Liver (tissue), 3 donors: ENCODE measurements around the gene VSX2.

ENCODE experiments used
- REST ChIP-seq: IDR thresholded peaks from 2 replicates; pipeline ENCODE4 v1.6.1; 2016; ENCODE audit warnings: antibody characterized with exemption, mild to moderate bottlenecking
- SP1 ChIP-seq: IDR thresholded peaks from 2 replicates; pipeline ENCODE4 v1.6.1; 2018; ENCODE audit warnings: antibody characterized with exemption, mild to moderate bottlenecking
- TAF1 ChIP-seq: conservative IDR thresholded peaks from 2 replicates; pipeline ENCODE4 v1.6.1; 2016; ENCODE audit warnings: antibody characterized with exemption, mild to moderate bottlenecking
- TF ChIP-seq, protein P1 (sequence below): fragments of 150-350 bp; IDR thresholded peaks from 2 replicates; pipeline ENCODE4 v1.5.1; 2017; ENCODE audit warnings: improper control_type of control experiment, low read depth, low read length; ENCODE audit not compliant: missing input control
- TF ChIP-seq, protein P2 (sequence below): IDR thresholded peaks from 2 replicates; pipeline ENCODE4 v1.6.1; 2016; ENCODE audit warnings: antibody characterized with exemption
- donor health status: healthy.
- donor health status: healthy.

GRCh38 chr14:74289801-74290200, 50.6 kb downstream of the VSX2 start:
- TF ChIP-seq, protein P1, sequence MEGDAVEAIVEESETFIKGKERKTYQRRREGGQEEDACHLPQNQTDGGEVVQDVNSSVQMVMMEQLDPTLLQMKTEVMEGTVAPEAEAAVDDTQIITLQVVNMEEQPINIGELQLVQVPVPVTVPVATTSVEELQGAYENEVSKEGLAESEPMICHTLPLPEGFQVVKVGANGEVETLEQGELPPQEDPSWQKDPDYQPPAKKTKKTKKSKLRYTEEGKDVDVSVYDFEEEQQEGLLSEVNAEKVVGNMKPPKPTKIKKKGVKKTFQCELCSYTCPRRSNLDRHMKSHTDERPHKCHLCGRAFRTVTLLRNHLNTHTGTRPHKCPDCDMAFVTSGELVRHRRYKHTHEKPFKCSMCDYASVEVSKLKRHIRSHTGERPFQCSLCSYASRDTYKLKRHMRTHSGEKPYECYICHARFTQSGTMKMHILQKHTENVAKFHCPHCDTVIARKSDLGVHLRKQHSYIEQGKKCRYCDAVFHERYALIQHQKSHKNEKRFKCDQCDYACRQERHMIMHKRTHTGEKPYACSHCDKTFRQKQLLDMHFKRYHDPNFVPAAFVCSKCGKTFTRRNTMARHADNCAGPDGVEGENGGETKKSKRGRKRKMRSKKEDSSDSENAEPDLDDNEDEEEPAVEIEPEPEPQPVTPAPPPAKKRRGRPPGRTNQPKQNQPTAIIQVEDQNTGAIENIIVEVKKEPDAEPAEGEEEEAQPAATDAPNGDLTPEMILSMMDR, result no peak
- TF ChIP-seq TAF1, result no peak
- TF ChIP-seq SP1, result no peak
- no peak for TF ChIP-seq REST
- TF ChIP-seq, protein P2, sequence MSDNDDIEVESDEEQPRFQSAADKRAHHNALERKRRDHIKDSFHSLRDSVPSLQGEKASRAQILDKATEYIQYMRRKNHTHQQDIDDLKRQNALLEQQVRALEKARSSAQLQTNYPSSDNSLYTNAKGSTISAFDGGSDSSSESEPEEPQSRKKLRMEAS, result no peak
